Spleen (tissue), 7 donors: ENCODE data around the gene CMSS1.

ENCODE experiments used
- POLR2AphosphoS5 ChIP-seq, 3 donors: sonication (generic); formaldehyde crosslinking; IDR thresholded peaks; one replicate each; pipeline ENCODE4 v1.5.1; 2017; ENCODE audit warnings: antibody characterized with exemption in 3 of 3
- TF ChIP-seq, protein P1 (sequence below), 11 experiments: fragments of 200-600 bp in 7 of 11; fragments of 450-650 bp in 4 of 11; sonication (generic) in 4 of 11; IDR thresholded peaks in 8 of 11; conservative IDR thresholded peaks in 3 of 11; 1 replicate in 7 of 11; 2 replicates in 4 of 11; pipeline versions ENCODE4 v1.4.0 to v1.8.0; 2016 to 2021; ENCODE audit warnings: antibody characterized with exemption in 11 of 11, inconsistent platforms in 4 of 11, mild to moderate bottlenecking in 1 of 11
- donor health status: DM: no; HTN: no; CAD: no; lungs with moderate emphysema.
- donor health status: DM: no; HTN: no; CAD: no.
- donor health status: DM: no; HTN: no; CAD: no.

DNA sequence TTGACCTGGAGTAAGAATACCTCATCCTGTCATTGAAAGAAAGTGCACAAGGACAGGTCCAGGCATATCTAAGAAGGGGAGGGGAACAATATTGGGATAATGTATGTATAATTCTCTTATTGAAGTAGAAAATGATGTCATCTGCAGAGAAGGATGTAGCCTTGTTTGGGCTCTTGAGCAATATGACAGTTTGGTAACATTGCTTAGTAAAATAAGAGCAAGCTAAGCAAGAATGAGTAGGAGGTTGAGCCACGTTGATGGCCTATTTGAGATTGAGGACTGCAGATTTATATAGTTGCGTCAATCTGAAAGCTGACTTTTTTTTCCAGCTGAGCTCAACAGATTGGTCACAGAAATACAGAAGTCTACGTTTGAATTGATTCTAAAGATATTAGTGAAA is 151.5 kb downstream of the CMSS1 start:
- TF ChIP-seq POLR2AphosphoS5 (IDR thresholded peaks at IDR 0.05): no peak
- TF ChIP-seq, protein P1, sequence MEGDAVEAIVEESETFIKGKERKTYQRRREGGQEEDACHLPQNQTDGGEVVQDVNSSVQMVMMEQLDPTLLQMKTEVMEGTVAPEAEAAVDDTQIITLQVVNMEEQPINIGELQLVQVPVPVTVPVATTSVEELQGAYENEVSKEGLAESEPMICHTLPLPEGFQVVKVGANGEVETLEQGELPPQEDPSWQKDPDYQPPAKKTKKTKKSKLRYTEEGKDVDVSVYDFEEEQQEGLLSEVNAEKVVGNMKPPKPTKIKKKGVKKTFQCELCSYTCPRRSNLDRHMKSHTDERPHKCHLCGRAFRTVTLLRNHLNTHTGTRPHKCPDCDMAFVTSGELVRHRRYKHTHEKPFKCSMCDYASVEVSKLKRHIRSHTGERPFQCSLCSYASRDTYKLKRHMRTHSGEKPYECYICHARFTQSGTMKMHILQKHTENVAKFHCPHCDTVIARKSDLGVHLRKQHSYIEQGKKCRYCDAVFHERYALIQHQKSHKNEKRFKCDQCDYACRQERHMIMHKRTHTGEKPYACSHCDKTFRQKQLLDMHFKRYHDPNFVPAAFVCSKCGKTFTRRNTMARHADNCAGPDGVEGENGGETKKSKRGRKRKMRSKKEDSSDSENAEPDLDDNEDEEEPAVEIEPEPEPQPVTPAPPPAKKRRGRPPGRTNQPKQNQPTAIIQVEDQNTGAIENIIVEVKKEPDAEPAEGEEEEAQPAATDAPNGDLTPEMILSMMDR (IDR thresholded peaks at IDR 0.05 in 8 of 11, conservative IDR thresholded peaks at IDR 0.05 in 3 of 11): no peak
